RWPE2 (cell line): Measurements from ENCODE around the gene CHGA.

Source experiments
- ATAC-seq: fragments of 200-7000 bp; cut with Tn5 transposase; 3 replicates; pipeline ENCODE4 v1.9.1; 2021; ENCODE audit warnings: low read depth
- DNase-seq: peaks from one replicate; pipeline ENCODE4 v3.0.0-alpha.2; 2020; ENCODE audit warnings: low spot score
- H3K27ac ChIP-seq: fragments of 450-650 bp; 2 replicates; pipeline ENCODE4 v1.5.1; 2017; ENCODE audit warnings: mild to moderate bottlenecking; ENCODE audit not compliant: poor library complexity, severe bottlenecking
- H3K27me3 ChIP-seq: fragments of 250-450 bp; sonication (Bioruptor Pico); 2 replicates; pipeline ENCODE4 v1.5.1; 2021; ENCODE audit warnings: mild to moderate bottlenecking, moderate library complexity; ENCODE audit not compliant: insufficient read depth, poor library complexity, severe bottlenecking
- H3K36me3 ChIP-seq: fragments of 250-450 bp; sonication (Bioruptor Pico); 2 replicates; pipeline ENCODE4 v1.5.1; 2020; ENCODE audit warnings: low read depth, mild to moderate bottlenecking, moderate library complexity
- H3K4me1 ChIP-seq: fragments of 250-450 bp; sonication (Bioruptor Pico); 2 replicates; pipeline ENCODE4 v1.5.1; 2021; ENCODE audit warnings: mild to moderate bottlenecking, moderate library complexity; ENCODE audit not compliant: insufficient read depth, poor library complexity, severe bottlenecking
- H3K4me3 ChIP-seq: fragments of 250-450 bp; sonication (Bioruptor Pico); 2 replicates; pipeline ENCODE4 v1.5.1; 2021; ENCODE audit warnings: mild to moderate bottlenecking, moderate library complexity; ENCODE audit not compliant: severe bottlenecking
- H3K9me3 ChIP-seq: fragments of 250-450 bp; sonication (Bioruptor Pico); 2 replicates; pipeline ENCODE4 v1.5.1; 2021; ENCODE audit warnings: mild to moderate bottlenecking, moderate library complexity; ENCODE audit not compliant: severe bottlenecking
- CTCF ChIP-seq: fragments of 450-650 bp; IDR thresholded peaks from one replicate; pipeline ENCODE4 v1.5.1; 2017; ENCODE audit warnings: mild to moderate bottlenecking, moderate library complexity; ENCODE audit not compliant: poor library complexity, severe bottlenecking

Gene CHGA

GRCh38 chr14:92943855-92944570 lies 21.1 kb downstream of the CHGA start:
- no peak for ATAC-seq
- peaks cover 6% of the 10 kb centered on the region for H3K4me1 ChIP-seq
- DNase-seq: no peak
- H3K4me3 ChIP-seq: no peak overlapping the region
- peaks cover 25% of the 10 kb centered on the region for H3K36me3 ChIP-seq
- TF ChIP-seq CTCF: no peak
- H3K27me3 ChIP-seq: no peaks in the 10 kb centered on the region
- no peaks in the 10 kb centered on the region for H3K9me3 ChIP-seq
- H3K27ac ChIP-seq: no peak overlapping the region

- TF ChIP-seq CTCF: no peak
- no peaks in the 10 kb centered on the region for H3K27me3 ChIP-seq
- ATAC-seq (no peak), DNase-seq (no peak)
- H3K9me3 ChIP-seq: no peaks in the 10 kb centered on the region
- peaks cover 28% of the 10 kb centered on the region for H3K36me3 ChIP-seq
- H3K27ac ChIP-seq: no peak overlapping the region
- H3K4me3 ChIP-seq: no peak overlapping the region
- H3K4me1 ChIP-seq: peaks cover 6% of the 10 kb centered on the region
These were observed 22.0 kb downstream of the CHGA start for GRCh38 chr14:92944976-92945375.

- ATAC-seq (no peak), DNase-seq (no peak)
- Histone ChIP-seq H3K4me1 (peaks cover 6% of the 10 kb centered on the region), H3K36me3 (peaks cover 34% of the 10 kb centered on the region), H3K27me3 (no peaks in the 10 kb centered on the region), H3K27ac (no peak overlapping the region), H3K4me3 (no peak overlapping the region), H3K9me3 (no peaks in the 10 kb centered on the region)
- no peak for TF ChIP-seq CTCF
These were observed 22.6 kb downstream of the CHGA start for GRCh38 chr14:92945544-92945943.

GRCh38 chr14:92945959-92946846 lies 23.3 kb downstream of the CHGA start:
- peak; percentile 10 for TF ChIP-seq CTCF
- no peaks in the 10 kb centered on the region for H3K9me3 ChIP-seq
- peak overlapping the region; percentile 44 for H3K27ac ChIP-seq
- DNase-seq (peak; percentile 91), ATAC-seq (peak; percentile 81)
- H3K27me3 ChIP-seq: no peaks in the 10 kb centered on the region
- peaks cover 41% of the 10 kb centered on the region for H3K36me3 ChIP-seq
- H3K4me3 ChIP-seq: no peak overlapping the region
- peaks cover 6% of the 10 kb centered on the region for H3K4me1 ChIP-seq
